GM12878 (cell line): ENCODE measurements around the gene CNTN4. TPM values are rescaled to one million over a fixed set of nuclear protein-coding genes. Genes with fewer than 3 reads are reported as not detected.

ENCODE experiments used
- ATAC-seq: fragments of 200-7000 bp; cut with Tn5 transposase; 3 replicates; pipeline ENCODE4 v1.9.1; 2020; ENCODE audit warnings: mild to moderate bottlenecking, moderate library complexity
- BruUV-seq: library from RNA; stranded (reverse); fragments of 400-500 nt; replicated peaks from 2 replicates; lab custom pipeline; 2021; lab: Mats Ljungman, UMichigan
- CTCF ChIA-PET: fragments of 300-600 bp; sonication (Branson Sonifier 250); formaldehyde crosslinking; extraction: SDS; loops from one replicate; lab custom pipeline; 2021; ENCODE audit warnings: inconsistent platforms; lab: Yijun Ruan, JAX
- POLR2A ChIA-PET: fragments of 350-600 bp; formaldehyde crosslinking; extraction: SDS; loops from one replicate; lab custom pipeline; 2021; ENCODE audit warnings: inconsistent platforms; lab: Charles Lee
- RAD21 ChIA-PET: fragments of 300-600 bp; sonication (Branson Sonifier 250); formaldehyde crosslinking; loops from one replicate; lab custom pipeline; 2023; ENCODE audit warnings: antibody characterized with exemption; ENCODE audit not compliant: unreplicated experiment; lab: Charles Lee
- SMC1A ChIA-PET: fragments of 300-600 bp; sonication (Branson Sonifier 250); formaldehyde crosslinking; loops from one replicate; lab custom pipeline; 2023; ENCODE audit not compliant: unreplicated experiment, uncharacterized antibody; lab: Charles Lee
- DNase-seq: peaks from one replicate; pipeline ENCODE4 v3.0.0-alpha.2; 2011; ENCODE audit warnings: low read depth, low spot score
- FAIRE-seq: peaks from 3 replicates; lab custom pipeline; 2011; peaks lifted over from hg19 to GRCh38; lab: Jason Lieb, UNC
- H2AFZ ChIP-seq: 2 replicates; pipeline ENCODE4 v1.6.0; 2011; ENCODE audit warnings: low read depth, low read length, control low read depth; ENCODE audit not compliant: control insufficient read depth
- H3K27ac ChIP-seq: 2 replicates; pipeline ENCODE4 v1.5.1; 2011; ENCODE audit warnings: control low read depth; ENCODE audit not compliant: control insufficient read depth, insufficient read depth
- H3K27me3 ChIP-seq, 2 experiments: replicated peaks in 1 of 2; 2 replicates each; pipeline versions ENCODE4 v1.6.0 to v1.6.1; 2011; ENCODE audit warnings: low read length in 1 of 2; ENCODE audit not compliant: control insufficient read depth in 2 of 2, insufficient read depth in 2 of 2
- H3K36me3 ChIP-seq, 2 experiments: 2 replicates each; pipeline ENCODE4 v1.5.1; 2011; ENCODE audit warnings: low read length in 1 of 2; ENCODE audit not compliant: control insufficient read depth in 2 of 2, insufficient read depth in 2 of 2
- H3K4me1 ChIP-seq: 2 replicates; pipeline ENCODE4 v1.6.1; 2011; ENCODE audit warnings: mild to moderate bottlenecking, low read length, moderate library complexity, mixed read lengths; ENCODE audit not compliant: control insufficient read depth, insufficient read depth
- H3K4me2 ChIP-seq: 2 replicates; pipeline ENCODE4 v1.6.0; 2011; ENCODE audit warnings: control low read depth; ENCODE audit not compliant: control insufficient read depth, insufficient read depth
- H3K4me3 ChIP-seq: fragments of 200-600 bp; sonication (generic); 2 replicates; pipeline ENCODE4 v1.5.1; 2016
- H3K79me2 ChIP-seq: 2 replicates; pipeline ENCODE4 v1.6.0; 2011; ENCODE audit warnings: low read length; ENCODE audit not compliant: control insufficient read depth, insufficient read depth
- H3K9ac ChIP-seq: 2 replicates; pipeline ENCODE4 v1.8.0; 2011; ENCODE audit warnings: low read length, control low read depth, mixed read lengths; ENCODE audit not compliant: control insufficient read depth, insufficient read depth
- H3K9me3 ChIP-seq: replicated peaks from 3 replicates; pipeline ENCODE4 v1.5.1; 2011; ENCODE audit warnings: mild to moderate bottlenecking, low read length; ENCODE audit not compliant: control insufficient read depth, insufficient read depth
- H4K20me1 ChIP-seq: 2 replicates; pipeline ENCODE4 v1.6.0; 2011; ENCODE audit not compliant: control insufficient read depth, insufficient read depth
- CEBPZ ChIP-seq: fragments of 150-350 bp; IDR thresholded peaks from 2 replicates; pipeline ENCODE4 v1.6.1; 2016; ENCODE audit warnings: low read depth, low read length
- CHD2 ChIP-seq: IDR thresholded peaks from 2 replicates; pipeline ENCODE4 v1.6.1; 2011; ENCODE audit warnings: low read depth, low read length, improper control_type of control experiment, borderline replicate concordance
- FOXK2 ChIP-seq: fragments of 450-650 bp; IDR thresholded peaks from 2 replicates; pipeline ENCODE4 v1.6.1; 2017; ENCODE audit warnings: mild to moderate bottlenecking, moderate library complexity
- KAT2A ChIP-seq: conservative IDR thresholded peaks from 2 replicates; pipeline ENCODE4 v1.6.1; 2011; ENCODE audit warnings: low read depth, low read length; ENCODE audit not compliant: control insufficient read depth
- NBN ChIP-seq: fragments of 450-650 bp; IDR thresholded peaks from 2 replicates; pipeline ENCODE4 v1.6.1; 2016
- YY1 ChIP-seq: IDR thresholded peaks from 2 replicates; pipeline ENCODE4 v1.6.1; 2011; ENCODE audit warnings: low read depth, mild to moderate bottlenecking, low read length
- ZNF207 ChIP-seq: fragments of 450-650 bp; IDR thresholded peaks from 2 replicates; pipeline ENCODE4 v1.6.1; 2014; ENCODE audit warnings: antibody characterized with exemption, mild to moderate bottlenecking, borderline replicate concordance
- ZZZ3 ChIP-seq: IDR thresholded peaks from 2 replicates; pipeline ENCODE4 v1.6.1; 2011; ENCODE audit warnings: low read depth; ENCODE audit not compliant: control insufficient read depth, insufficient read length
- WGBS: methylation state at CpG from one replicate; pipeline ENCODE4 v1.1.6; 2016; ENCODE audit warnings: low lambda C conversion rate; ENCODE audit not compliant: insufficient replicate concordance, insufficient coverage; ENCODE audit errors: missing lambda C conversion rate; 5-methylcytosine and 5-hydroxymethylcytosine counted together
- in situ Hi-C: fragments of 300-500 bp; cut with MboI; formaldehyde crosslinking; loops from 9 replicates; pipeline ENCODE4 v1.14.3; 2018; ENCODE audit warnings: mixed read lengths
- intact Hi-C: fragments of 100-400 bp; cut with micrococcal nuclease; formaldehyde crosslinking; loops from one replicate; pipeline ENCODE4 v1.14.2; 2022; ENCODE audit not compliant: unreplicated experiment
- polyA plus RNA-seq, 11 experiments: library from polyadenylated mRNA; depleted of rRNA in 4 of 11; unstranded in 6 of 11; stranded (reverse) in 5 of 11; fragments of >200 nt; fragmentation: Nextera tagmentation in 4 of 11; fragmentation: Illumina TruSeq in 1 of 11; extraction: Ambion mirVana in 4 of 11; extraction: Trizol in 1 of 11; gene quantifications; 1 replicate in 1 of 11; 2 replicates in 10 of 11; pipeline versions ENCODE4 v1.2.1 to v1.2.3, GENCODE V29; 2011 to 2016; ENCODE audit warnings: inconsistent platforms in 2 of 11, missing spikeins in 2 of 11, low read depth in 1 of 11
- total RNA-seq, 4 experiments: library from RNA; depleted of rRNA in 3 of 4; stranded (reverse); fragments of >200 nt in 3 of 4; fragmentation: Illumina TruSeq in 1 of 4; extraction: Trizol in 1 of 4; gene quantifications; 2 replicates each; pipeline versions ENCODE4 v1.2.1 to v1.2.3, GENCODE V29; 2013 to 2021
- TF ChIP-seq, protein P1 (sequence below): fragments of 450-650 bp; IDR thresholded peaks from 2 replicates; pipeline ENCODE4 v1.6.1; 2017; ENCODE audit warnings: low read depth, mild to moderate bottlenecking, moderate library complexity
- TF ChIP-seq, protein P2 (sequence below), 3 experiments: IDR thresholded peaks in 2 of 3; conservative IDR thresholded peaks in 1 of 3; 2 replicates each; pipeline ENCODE4 v1.5.1; 2011; ENCODE audit warnings: low read depth in 3 of 3, low read length in 3 of 3, mild to moderate bottlenecking in 3 of 3, control low read depth in 2 of 3, moderate library complexity in 2 of 3, inconsistent platforms in 1 of 3, mixed read lengths in 1 of 3; ENCODE audit not compliant: control insufficient read depth in 2 of 3, insufficient read depth in 1 of 3; ENCODE audit errors: extremely low read depth in 1 of 3

Gene CNTN4
- total and polyA plus RNA-seq, 10 of the 15 experiments (the other 5 are each of a cell fraction or from before 2014, with no cell fraction given), result 0.05 to 0.43 (median 0.15) TPM; not detected in 1

- H3K27ac ChIP-seq, result no peak overlapping the region
- intact Hi-C loops (no loop called here), in situ Hi-C loops (no loop called here)
- no peaks in the 10 kb centered on the region for H3K79me2 ChIP-seq
- no TSS peak for BruUV-seq
- TF ChIP-seq ZZZ3, result no peak
- TF ChIP-seq KAT2A, result no peak
- no peak for TF ChIP-seq CHD2
- TF ChIP-seq YY1, result no peak
- no peak for TF ChIP-seq CEBPZ
- TF ChIP-seq, protein P1, sequence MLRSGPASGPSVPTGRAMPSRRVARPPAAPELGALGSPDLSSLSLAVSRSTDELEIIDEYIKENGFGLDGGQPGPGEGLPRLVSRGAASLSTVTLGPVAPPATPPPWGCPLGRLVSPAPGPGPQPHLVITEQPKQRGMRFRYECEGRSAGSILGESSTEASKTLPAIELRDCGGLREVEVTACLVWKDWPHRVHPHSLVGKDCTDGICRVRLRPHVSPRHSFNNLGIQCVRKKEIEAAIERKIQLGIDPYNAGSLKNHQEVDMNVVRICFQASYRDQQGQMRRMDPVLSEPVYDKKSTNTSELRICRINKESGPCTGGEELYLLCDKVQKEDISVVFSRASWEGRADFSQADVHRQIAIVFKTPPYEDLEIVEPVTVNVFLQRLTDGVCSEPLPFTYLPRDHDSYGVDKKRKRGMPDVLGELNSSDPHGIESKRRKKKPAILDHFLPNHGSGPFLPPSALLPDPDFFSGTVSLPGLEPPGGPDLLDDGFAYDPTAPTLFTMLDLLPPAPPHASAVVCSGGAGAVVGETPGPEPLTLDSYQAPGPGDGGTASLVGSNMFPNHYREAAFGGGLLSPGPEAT, result no peak
- TF ChIP-seq FOXK2, result no peak
- TF ChIP-seq, protein P2, sequence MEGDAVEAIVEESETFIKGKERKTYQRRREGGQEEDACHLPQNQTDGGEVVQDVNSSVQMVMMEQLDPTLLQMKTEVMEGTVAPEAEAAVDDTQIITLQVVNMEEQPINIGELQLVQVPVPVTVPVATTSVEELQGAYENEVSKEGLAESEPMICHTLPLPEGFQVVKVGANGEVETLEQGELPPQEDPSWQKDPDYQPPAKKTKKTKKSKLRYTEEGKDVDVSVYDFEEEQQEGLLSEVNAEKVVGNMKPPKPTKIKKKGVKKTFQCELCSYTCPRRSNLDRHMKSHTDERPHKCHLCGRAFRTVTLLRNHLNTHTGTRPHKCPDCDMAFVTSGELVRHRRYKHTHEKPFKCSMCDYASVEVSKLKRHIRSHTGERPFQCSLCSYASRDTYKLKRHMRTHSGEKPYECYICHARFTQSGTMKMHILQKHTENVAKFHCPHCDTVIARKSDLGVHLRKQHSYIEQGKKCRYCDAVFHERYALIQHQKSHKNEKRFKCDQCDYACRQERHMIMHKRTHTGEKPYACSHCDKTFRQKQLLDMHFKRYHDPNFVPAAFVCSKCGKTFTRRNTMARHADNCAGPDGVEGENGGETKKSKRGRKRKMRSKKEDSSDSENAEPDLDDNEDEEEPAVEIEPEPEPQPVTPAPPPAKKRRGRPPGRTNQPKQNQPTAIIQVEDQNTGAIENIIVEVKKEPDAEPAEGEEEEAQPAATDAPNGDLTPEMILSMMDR (IDR thresholded peaks at IDR 0.05 in 2 of 3, conservative IDR thresholded peaks at IDR 0.05 in 1 of 3; ENCODE audit: control insufficient read depth in 2 of 3, extremely low read depth in 1 of 3, insufficient read depth in 1 of 3, low read depth in 3 of 3, low read length in 3 of 3), result no peak
- no peak for TF ChIP-seq ZNF207
- no peak for TF ChIP-seq NBN
- ChIA-PET SMC1A (no interaction called here), CTCF (no interaction called here), POLR2A (no interaction called here), RAD21 (no interaction called here)
- no peaks in the 10 kb centered on the region for H3K4me1 ChIP-seq
- no peaks in the 10 kb centered on the region for H3K36me3 ChIP-seq
- DNase-seq (no peak), FAIRE-seq (no peak), ATAC-seq (no peak)
- H3K9me3 ChIP-seq, result no peaks in the 10 kb centered on the region
- no peak overlapping the region for H2AFZ ChIP-seq
- H3K4me2 ChIP-seq, result no peak overlapping the region
- no peak overlapping the region for H3K4me3 ChIP-seq
- no peaks in the 10 kb centered on the region for H3K27me3 ChIP-seq
- no peak overlapping the region for H3K9ac ChIP-seq
- no peaks in the 10 kb centered on the region for H4K20me1 ChIP-seq
- WGBS, result 38% methylated on average over 1 of the region's 1 CpG
Observed at GRCh38 chr3:2274526-2274925, 175.9 kb downstream of the CNTN4 start.
